T-helper 1 cell treated with Interleukin-12 subunit alpha and Interleukin-12 subunit beta and Interleukin-4 antibody, amounts not matched to agents 30 ng/mL and 1 ng/mL, for 36 hours (primary cell): ENCODE results near the gene IER5. TPM values are rescaled to one million over a fixed set of nuclear protein-coding genes. Genes with fewer than 3 reads are reported as not detected.

Experiments
- intact Hi-C: fragments of 100-400 bp; cut with micrococcal nuclease; formaldehyde crosslinking; loops from one replicate; pipeline ENCODE4 v1.15.1; 2024
- total RNA-seq: library from RNA; stranded (reverse); gene quantifications from 2 replicates; pipeline ENCODE4 v1.2.3, GENCODE V29; 2022

Gene IER5
- total RNA-seq, 1 donor from 2014 or later = 62.1 TPM

DNA sequence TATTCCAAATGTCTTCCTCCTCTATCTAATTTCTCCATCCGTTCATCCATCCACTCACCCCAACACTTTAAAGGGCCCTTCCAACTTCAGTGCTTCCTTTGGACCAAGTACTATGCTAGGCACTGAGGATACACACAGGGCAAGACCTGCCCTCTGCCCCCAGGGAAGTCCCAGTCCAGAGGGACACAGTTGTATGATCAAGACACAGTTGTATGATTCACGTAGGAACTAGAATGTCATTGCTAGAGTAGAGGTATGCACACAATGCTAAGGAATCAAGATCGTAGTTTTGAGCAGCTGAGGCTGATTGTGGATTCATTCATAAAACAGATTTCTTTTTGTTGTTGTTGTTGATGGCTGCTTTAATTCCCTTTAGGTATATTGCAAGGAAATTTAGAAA is 11.6 kb upstream of the IER5 start:
- intact Hi-C loops = no loop called here

- intact Hi-C loops = no loop called here
Observed at GRCh38 chr1:181077576-181078242, 10.8 kb upstream of the IER5 start.

GRCh38 chr1:181079382-181079781 is 9.1 kb upstream of the IER5 start:
- intact Hi-C loops = loop anchor here (1.0 kb wide), 1 partner anchor 35 kb away; no protein-coding TSS in a partner anchor

GRCh38 chr1:181079920-181080319 is 8.6 kb upstream of the IER5 start:
- intact Hi-C loops = loop anchor here (1.0 kb wide), 1 partner anchor 36 kb away; no protein-coding TSS in a partner anchor

GRCh38 chr1:181080556-181080955 is 7.9 kb upstream of the IER5 start:
- intact Hi-C loops = no loop called here

DNA sequence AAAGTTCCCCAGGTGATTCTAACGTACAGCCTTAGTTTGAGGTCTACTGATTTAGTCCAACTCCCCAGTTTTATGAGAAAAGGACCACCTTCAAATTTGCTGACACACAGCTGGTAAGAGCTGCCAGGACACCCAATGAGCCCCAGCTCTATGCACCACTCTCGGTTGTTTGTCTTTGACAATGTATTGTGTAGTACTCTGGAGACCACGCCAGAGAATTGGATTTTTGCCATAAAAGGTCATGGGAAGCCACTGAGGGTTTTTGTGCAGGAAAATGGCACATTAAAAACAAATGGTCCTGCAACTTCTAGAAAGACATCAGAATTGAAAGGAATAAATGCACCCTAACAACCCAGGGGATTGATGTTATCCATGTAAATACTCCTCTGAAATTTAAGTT is 7.1 kb upstream of the IER5 start:
- intact Hi-C loops = no loop called here

DNA sequence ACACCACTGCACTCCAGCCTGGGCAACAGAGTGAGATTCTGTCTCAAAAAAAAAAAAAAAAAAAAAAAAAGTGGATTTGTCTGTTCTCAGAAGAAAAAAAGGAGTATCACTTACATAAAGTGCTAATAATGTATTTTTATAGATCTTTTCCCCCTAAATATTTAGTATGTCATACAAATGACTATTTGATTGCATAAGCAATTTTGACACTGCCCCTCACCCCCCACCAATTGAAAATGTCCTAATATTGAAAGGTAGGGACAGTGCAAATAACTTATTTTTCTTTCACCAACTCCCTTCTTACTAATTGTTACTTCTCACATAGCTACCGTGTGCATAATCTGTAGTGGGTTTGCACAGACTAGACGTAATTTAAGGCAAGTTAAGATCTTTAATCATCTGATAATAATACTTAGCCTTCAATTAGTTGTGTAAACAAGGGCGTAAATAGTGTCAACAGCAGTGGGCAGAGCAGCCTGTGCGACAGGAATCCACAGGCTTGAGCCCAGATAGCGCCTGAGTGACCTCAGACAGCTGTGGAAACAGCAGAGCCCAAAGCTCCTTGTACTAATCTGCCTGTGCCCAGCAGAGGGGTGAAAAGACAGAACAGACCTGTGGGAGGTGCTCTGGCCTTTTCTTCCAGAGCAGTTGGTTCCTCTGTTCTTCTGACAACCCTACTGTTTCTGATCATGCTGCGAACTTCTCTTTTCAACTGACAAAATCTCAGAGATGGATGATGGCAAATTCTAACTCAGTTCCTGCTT is 4.5 kb upstream of the IER5 start:
- intact Hi-C loops = loop anchor here (1.0 kb wide), 4 partner anchors 46 to 202 kb away; no protein-coding TSS in a partner anchor

- intact Hi-C loops = loop anchor here (1.0 kb wide), 4 partner anchors 46 to 202 kb away; no protein-coding TSS in a partner anchor
Observed at GRCh38 chr1:181084606-181084969, 3.9 kb upstream of the IER5 start.

DNA sequence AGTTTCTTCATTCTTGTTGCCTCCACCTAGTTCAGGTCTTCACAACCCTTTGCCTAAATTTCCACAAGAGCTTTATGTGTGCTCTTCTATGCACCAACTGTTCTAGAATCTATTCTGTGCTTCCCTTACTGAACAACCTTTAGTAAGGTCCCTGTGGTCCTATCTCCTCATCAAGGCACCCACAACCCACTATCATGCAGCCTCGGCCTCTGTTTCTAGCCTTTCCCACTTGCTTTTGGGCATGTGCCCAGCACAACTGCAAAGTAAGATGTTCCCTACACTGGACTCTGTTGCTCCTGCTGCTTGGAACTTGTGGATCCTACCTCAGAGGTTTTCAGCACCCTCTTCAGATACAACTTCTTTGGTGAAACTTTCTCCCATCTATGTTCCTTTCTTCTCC is 2.4 kb upstream of the IER5 start:
- intact Hi-C loops = loop anchor here (5.0 kb wide), 3 partner anchors 104 to 336 kb away; no protein-coding TSS in a partner anchor

DNA sequence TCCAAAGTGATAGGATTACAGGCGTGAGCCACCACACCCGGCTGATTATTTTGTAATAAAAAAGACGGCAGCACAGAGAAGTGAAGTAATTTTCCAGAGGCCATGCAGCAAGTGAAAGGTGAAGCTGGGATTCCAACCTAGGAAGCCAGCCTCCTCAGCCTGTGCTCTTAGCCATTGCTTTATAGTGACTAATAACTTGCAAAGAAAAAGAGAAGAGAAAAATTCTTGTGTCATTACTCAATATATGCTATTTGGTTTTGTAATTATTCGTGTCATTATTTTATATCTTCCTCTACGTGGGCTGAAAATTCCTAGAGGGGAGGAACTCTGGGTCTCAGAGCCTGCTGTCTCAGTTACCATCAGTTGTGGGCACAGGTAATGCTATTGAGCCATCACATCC is 1.6 kb upstream of the IER5 start:
- intact Hi-C loops = loop anchor here (5.0 kb wide), 3 partner anchors 105 to 335 kb away; no protein-coding TSS in a partner anchor

DNA sequence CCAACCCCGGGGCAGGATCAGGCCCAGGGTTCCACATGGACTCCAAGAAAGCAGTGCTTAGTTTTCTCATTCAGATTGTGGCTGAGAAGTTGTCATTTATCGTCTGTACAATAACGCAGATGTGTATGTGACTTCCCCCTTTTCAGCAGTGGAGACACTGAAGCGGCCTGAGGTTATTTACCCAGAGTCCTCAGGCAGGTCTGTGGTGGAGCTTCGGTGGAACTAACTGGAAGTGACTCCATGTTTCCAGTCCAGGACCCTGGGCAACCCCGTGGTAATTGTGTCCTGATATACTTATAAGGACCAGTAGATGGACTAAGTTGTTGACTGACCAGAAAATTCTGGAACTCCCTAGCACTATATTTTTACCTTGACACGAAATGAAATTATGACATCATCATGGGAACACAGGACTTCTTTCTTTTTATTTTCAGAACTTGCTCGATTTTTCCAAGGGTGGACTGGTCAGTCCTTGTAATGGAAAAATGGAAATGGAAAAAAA is 1.0 kb upstream of the IER5 start:
- intact Hi-C loops = loop anchor here (5.0 kb wide), 3 partner anchors 105 to 335 kb away; no protein-coding TSS in a partner anchor

GRCh38 chr1:181089017-181089675 is 646 bp downstream of the IER5 start:
- intact Hi-C loops = loop anchor here (2.0 to 5.0 kb wide), 6 partner anchors 26 to 1206 kb away; partner anchors contain the start of gene TOR1AIP1

DNA sequence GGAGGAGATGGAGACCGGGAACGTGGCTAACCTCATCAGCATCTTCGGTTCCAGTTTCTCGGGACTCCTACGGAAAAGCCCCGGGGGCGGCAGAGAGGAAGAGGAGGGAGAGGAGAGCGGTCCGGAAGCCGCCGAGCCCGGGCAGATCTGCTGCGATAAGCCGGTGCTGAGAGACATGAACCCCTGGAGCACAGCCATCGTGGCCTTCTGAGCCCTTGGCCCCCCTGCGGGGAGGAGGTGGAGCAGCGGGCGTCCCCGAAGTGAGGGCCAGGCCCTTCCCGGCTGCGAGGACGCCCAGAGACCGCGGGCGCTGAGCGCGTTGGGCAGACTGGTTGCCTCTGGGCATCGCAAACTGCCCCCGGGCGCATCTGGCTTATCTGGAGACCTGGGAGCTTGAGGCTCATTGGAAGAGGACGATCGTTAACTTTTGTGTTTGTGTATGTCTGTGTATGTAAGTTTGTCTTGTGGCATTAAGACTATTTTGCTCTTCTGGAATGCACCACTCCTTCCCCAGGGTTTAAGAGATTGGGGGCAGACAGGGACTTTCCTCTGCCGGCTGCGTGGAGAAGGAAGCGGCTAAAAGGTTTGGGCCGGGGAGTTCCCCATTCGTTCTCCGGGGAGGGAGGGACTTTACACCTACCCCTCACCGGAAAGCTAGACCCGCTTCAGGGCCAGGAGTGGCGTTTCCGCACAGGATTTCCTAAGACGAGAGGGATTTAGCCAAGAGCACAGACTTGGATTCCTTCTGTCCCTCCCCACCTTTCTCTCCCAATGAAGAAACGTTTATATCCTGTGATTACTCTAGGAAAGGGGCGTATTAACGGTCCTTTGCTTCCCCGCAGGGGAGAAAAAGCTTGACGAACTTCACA is 1.4 kb downstream of the IER5 start:
- intact Hi-C loops = loop anchor here (1.0 to 5.0 kb wide), 17 partner anchors 9 to 1527 kb away; partner anchors contain the start of genes ACBD6, STX6 and TOR1AIP1

- intact Hi-C loops = loop anchor here (1.0 to 5.0 kb wide), 11 partner anchors 9 to 1527 kb away; partner anchors contain the start of genes ACBD6 and STX6
Observed at GRCh38 chr1:181090641-181091126, 2.2 kb downstream of the IER5 start.

- intact Hi-C loops = loop anchor here (5.0 kb wide), 2 partner anchors 306 to 1526 kb away; no protein-coding TSS in a partner anchor
Observed at GRCh38 chr1:181091309-181092040, 3.0 kb downstream of the IER5 start.

- intact Hi-C loops = loop anchor here (5.0 kb wide), 2 partner anchors 305 to 1525 kb away; no protein-coding TSS in a partner anchor
Observed at GRCh38 chr1:181092056-181092455, 3.6 kb downstream of the IER5 start.

DNA sequence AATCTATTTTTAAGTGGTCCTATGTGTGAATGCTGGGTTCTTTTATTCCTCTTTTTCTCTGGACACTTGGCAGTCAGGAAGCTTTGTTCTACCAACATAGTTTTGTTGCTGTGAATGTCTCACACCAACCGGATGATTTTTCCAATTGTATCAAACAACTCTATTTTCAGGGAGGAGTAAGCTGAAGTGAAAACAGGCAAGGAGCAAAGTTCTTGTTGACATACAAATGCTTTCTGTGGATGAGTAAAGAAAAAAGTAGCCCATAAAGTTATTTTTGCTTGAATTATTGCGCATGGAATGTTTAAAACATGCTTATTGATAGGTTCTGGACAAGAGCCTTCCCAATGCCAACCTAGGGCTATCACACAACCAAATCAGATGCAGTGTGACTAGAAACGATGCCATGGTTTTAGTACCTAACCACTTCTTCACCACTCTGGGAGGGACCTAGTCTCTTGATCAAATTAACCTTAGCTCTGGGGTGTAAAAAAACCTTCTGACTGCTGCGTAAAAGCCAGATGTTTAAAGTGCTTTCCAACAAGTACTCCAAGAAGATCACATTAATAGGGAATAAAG is 4.5 kb downstream of the IER5 start:
- intact Hi-C loops = loop anchor here (5.0 kb wide), 2 partner anchors 304 to 1524 kb away; no protein-coding TSS in a partner anchor

- intact Hi-C loops = loop anchor here (5.0 kb wide), 2 partner anchors 303 to 1523 kb away; no protein-coding TSS in a partner anchor
Observed at GRCh38 chr1:181094416-181095212, 6.1 kb downstream of the IER5 start.
